ENCODE measurements around the gene SCLT1. TPM values are rescaled to one million over a fixed set of nuclear protein-coding genes. Genes with fewer than 3 reads are reported as not detected.

Gene SCLT1
- total RNA-seq, 1 experiment from 2014 or later = 15.2 TPM

- no peak overlapping the region for H3K4me3 ChIP-seq (ENCODE audit: low read length)
- no peaks in the 10 kb centered on the region for H3K4me1 ChIP-seq (ENCODE audit: insufficient read depth, low read length)
- DNase-seq (no peak), ATAC-seq (no peak)
- H3K79me2 ChIP-seq (ENCODE audit: low read length) = no peaks in the 10 kb centered on the region
- CTCF ChIA-PET = no interaction called here
- H2AFZ ChIP-seq (ENCODE audit: low read length) = no peak overlapping the region
- H3K27me3 ChIP-seq (ENCODE audit: low read length) = no peaks in the 10 kb centered on the region
- H3K9me2 ChIP-seq (replicated peaks; ENCODE audit: low read length) = no peaks in the 10 kb centered on the region
- no peak overlapping the region for H3K4me2 ChIP-seq (ENCODE audit: low read length)
- intact Hi-C loops (cut with micrococcal nuclease) = no loop called here
- TF ChIP-seq EZH2 (IDR thresholded peaks at IDR 0.05; ENCODE audit: low read length, unreplicated experiment) (no peak), EZH2phosphoT487 (IDR thresholded peaks at IDR 0.05; ENCODE audit: borderline replicate concordance, low read length) (no peak), CTCF (conservative IDR thresholded peaks at IDR 0.05; ENCODE audit: low read depth, low read length) (no peak)
- no peaks in the 10 kb centered on the region for H3K9me3 ChIP-seq (ENCODE audit: low read length)
- no TSS peak for BruUV-seq (replicated peaks)
- H3K36me3 ChIP-seq (ENCODE audit: low read depth, low read length) = no peaks in the 10 kb centered on the region
- H4K20me1 ChIP-seq (ENCODE audit: low read length) = no peaks in the 10 kb centered on the region
- POLR2A ChIA-PET (ENCODE audit: unreplicated experiment) = no interaction called here
- no peak overlapping the region for H3K27ac ChIP-seq (ENCODE audit: low read length)
- no peak overlapping the region for H3K9ac ChIP-seq (ENCODE audit: low read length)
- H3F3A ChIP-seq (ENCODE audit: low read length, unreplicated experiment) = no peaks in the 10 kb centered on the region
Observed at GRCh38 chr4:129008096-129008495, 85.2 kb downstream of the SCLT1 start.

- Histone ChIP-seq H3K79me2 (ENCODE audit: low read length) (no peaks in the 10 kb centered on the region), H3K9ac (ENCODE audit: low read length) (no peak overlapping the region), H3K9me2 (replicated peaks; ENCODE audit: low read length) (no peaks in the 10 kb centered on the region), H3K36me3 (ENCODE audit: low read depth, low read length) (no peaks in the 10 kb centered on the region), H2AFZ (ENCODE audit: low read length) (no peak overlapping the region), H3K4me2 (ENCODE audit: low read length) (no peak overlapping the region), H3F3A (ENCODE audit: low read length, unreplicated experiment) (no peaks in the 10 kb centered on the region), H4K20me1 (ENCODE audit: low read length) (no peaks in the 10 kb centered on the region), H3K4me3 (ENCODE audit: low read length) (no peak overlapping the region), H3K9me3 (ENCODE audit: low read length) (no peaks in the 10 kb centered on the region), H3K4me1 (ENCODE audit: insufficient read depth, low read length) (no peaks in the 10 kb centered on the region), H3K27me3 (ENCODE audit: low read length) (no peaks in the 10 kb centered on the region), H3K27ac (ENCODE audit: low read length) (no peak overlapping the region)
- DNase-seq = no peak
- ATAC-seq = no peak
- BruUV-seq (replicated peaks) = no TSS peak
- TF ChIP-seq EZH2phosphoT487 (IDR thresholded peaks at IDR 0.05; ENCODE audit: borderline replicate concordance, low read length) (no peak), CTCF (conservative IDR thresholded peaks at IDR 0.05; ENCODE audit: low read depth, low read length) (no peak), EZH2 (IDR thresholded peaks at IDR 0.05; ENCODE audit: low read length, unreplicated experiment) (no peak)
- intact Hi-C loops (cut with micrococcal nuclease) = no loop called here
- POLR2A ChIA-PET (ENCODE audit: unreplicated experiment) = no interaction called here
- CTCF ChIA-PET = no interaction called here
Observed at GRCh38 chr4:128986908-128987307, 106.4 kb downstream of the SCLT1 start.

GRCh38 chr4:128986019-128986418, 107.3 kb downstream of the SCLT1 start:
- no peak overlapping the region for H3K9ac ChIP-seq (ENCODE audit: low read length)
- no peaks in the 10 kb centered on the region for H3K27me3 ChIP-seq (ENCODE audit: low read length)
- no peaks in the 10 kb centered on the region for H3K9me3 ChIP-seq (ENCODE audit: low read length)
- H3F3A ChIP-seq (ENCODE audit: low read length, unreplicated experiment) = no peaks in the 10 kb centered on the region
- H2AFZ ChIP-seq (ENCODE audit: low read length) = no peak overlapping the region
- no peaks in the 10 kb centered on the region for H3K79me2 ChIP-seq (ENCODE audit: low read length)
- DNase-seq = no peak
- H3K9me2 ChIP-seq (replicated peaks; ENCODE audit: low read length) = no peaks in the 10 kb centered on the region
- no TSS peak for BruUV-seq (replicated peaks)
- no peak overlapping the region for H3K27ac ChIP-seq (ENCODE audit: low read length)
- intact Hi-C loops (cut with micrococcal nuclease) = no loop called here
- TF ChIP-seq EZH2 (IDR thresholded peaks at IDR 0.05; ENCODE audit: low read length, unreplicated experiment) = no peak
- TF ChIP-seq EZH2phosphoT487 (IDR thresholded peaks at IDR 0.05; ENCODE audit: borderline replicate concordance, low read length) = no peak
- TF ChIP-seq CTCF (conservative IDR thresholded peaks at IDR 0.05; ENCODE audit: low read depth, low read length) = no peak
- no peak overlapping the region for H3K4me3 ChIP-seq (ENCODE audit: low read length)
- no peak overlapping the region for H3K4me2 ChIP-seq (ENCODE audit: low read length)
- H3K36me3 ChIP-seq (ENCODE audit: low read depth, low read length) = no peaks in the 10 kb centered on the region
- ChIA-PET POLR2A (ENCODE audit: unreplicated experiment) (no interaction called here), CTCF (no interaction called here)
- ATAC-seq = no peak
- no peaks in the 10 kb centered on the region for H4K20me1 ChIP-seq (ENCODE audit: low read length)
- H3K4me1 ChIP-seq (ENCODE audit: insufficient read depth, low read length) = no peaks in the 10 kb centered on the region

Data from PC-3 (cell line).